Measurements from ENCODE around the gene MYO5C.
A peak's percentile ranks its signal among the peaks of the same experiment; 100 is the strongest.
"Not testable (repeated sequence)": the region's sequence is repeated elsewhere in the genome, so short reads cannot be mapped to it uniquely, and the experiment has no call there.

Gene MYO5C

GRCh38 chr15:52307847-52308246 is 12.2 kb upstream of the MYO5C start:
- DNase-seq: no peak

- DNase-seq: no peak
Observed at GRCh38 chr15:52306270-52306669, 10.7 kb upstream of the MYO5C start.

- no peak for DNase-seq
Observed at GRCh38 chr15:52303093-52303772, 7.6 kb upstream of the MYO5C start.

- no peak for DNase-seq
Observed at GRCh38 chr15:52301265-52301847, 5.8 kb upstream of the MYO5C start.

- DNase-seq: no peak
Observed at GRCh38 chr15:52294881-52295420, 653 bp downstream of the MYO5C start.

- DNase-seq: no peak
Observed at GRCh38 chr15:52292780-52293392, 2.7 kb downstream of the MYO5C start.

GRCh38 chr15:52291204-52291603 is 4.4 kb downstream of the MYO5C start:
- DNase-seq: no peak

GRCh38 chr15:52290800-52291199 is 4.8 kb downstream of the MYO5C start:
- DNase-seq: no peak

GRCh38 chr15:52290329-52290728 is 5.3 kb downstream of the MYO5C start:
- no peak for DNase-seq

- no peak for DNase-seq
Observed at GRCh38 chr15:52289629-52290081, 5.9 kb downstream of the MYO5C start.

GRCh38 chr15:52288986-52289385 is 6.6 kb downstream of the MYO5C start:
- DNase-seq: no peak

- peak; percentile 61 for DNase-seq
Observed at GRCh38 chr15:52288051-52288942, 7.3 kb downstream of the MYO5C start.

- no peak for DNase-seq
Observed at GRCh38 chr15:52287114-52287513, 8.5 kb downstream of the MYO5C start.

- not testable (repeated sequence) for DNase-seq
Observed at GRCh38 chr15:52285941-52286340, 9.7 kb downstream of the MYO5C start.

- DNase-seq: no peak
Observed at GRCh38 chr15:52284164-52284563, 11.4 kb downstream of the MYO5C start.

- no peak for DNase-seq
Observed at GRCh38 chr15:52283281-52283680, 12.3 kb downstream of the MYO5C start.

GRCh38 chr15:52282418-52282817 is 13.2 kb downstream of the MYO5C start:
- no peak for DNase-seq

- no peak for DNase-seq
Observed at GRCh38 chr15:52281085-52282035, 14.2 kb downstream of the MYO5C start.

GRCh38 chr15:52280326-52281084 is 15.1 kb downstream of the MYO5C start:
- no peak for DNase-seq

GRCh38 chr15:52278636-52279367 is 16.8 kb downstream of the MYO5C start:
- DNase-seq: no peak
